ENCODE data around the gene PTS.

DNA sequence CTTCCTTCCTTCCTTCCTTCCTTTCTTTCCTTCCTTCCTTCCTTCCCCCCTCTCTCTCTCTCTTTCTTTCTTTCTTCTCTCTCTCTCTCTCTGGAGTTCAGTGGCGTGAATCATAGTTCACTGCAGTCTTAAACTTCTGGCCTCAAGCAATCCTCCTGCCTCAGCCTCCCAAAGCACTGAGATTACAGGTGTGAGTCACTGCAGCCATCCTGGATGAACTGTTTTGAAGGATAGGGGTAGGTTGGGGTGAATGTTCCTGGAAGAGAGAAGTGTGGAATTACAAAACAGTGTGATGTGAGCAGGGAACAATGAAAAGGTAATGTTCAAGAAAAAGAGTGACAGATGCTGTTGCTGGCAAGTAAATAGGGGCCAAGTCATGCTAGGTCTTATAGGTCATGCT is 46.8 kb downstream of the PTS start:
- TF ChIP-seq ETV6 (IDR thresholded peaks at IDR 0.05; ENCODE audit: borderline replicate concordance in 1 of 2, low read depth in 2 of 2, low read length in 1 of 2) (no peak), ETV6 (CRISPR knock-in tag; IDR thresholded peaks at IDR 0.05; ENCODE audit: borderline replicate concordance) (no peak), TBL1XR1 (IDR thresholded peaks at IDR 0.05; ENCODE audit: low read length in 2 of 2) (no peak), HMG20B (CRISPR knock-in tag; IDR thresholded peaks at IDR 0.05) (no peak), ZNF436 (CRISPR knock-in tag; IDR thresholded peaks at IDR 0.05) (no peak), NCOA4 (IDR thresholded peaks at IDR 0.05; ENCODE audit: partially characterized antibody) (no peak), CBX2 (IDR thresholded peaks at IDR 0.05; ENCODE audit: insufficient read depth, low read length, poor library complexity, severe bottlenecking) (no peak)
- TF ChIP-seq, protein P1, sequence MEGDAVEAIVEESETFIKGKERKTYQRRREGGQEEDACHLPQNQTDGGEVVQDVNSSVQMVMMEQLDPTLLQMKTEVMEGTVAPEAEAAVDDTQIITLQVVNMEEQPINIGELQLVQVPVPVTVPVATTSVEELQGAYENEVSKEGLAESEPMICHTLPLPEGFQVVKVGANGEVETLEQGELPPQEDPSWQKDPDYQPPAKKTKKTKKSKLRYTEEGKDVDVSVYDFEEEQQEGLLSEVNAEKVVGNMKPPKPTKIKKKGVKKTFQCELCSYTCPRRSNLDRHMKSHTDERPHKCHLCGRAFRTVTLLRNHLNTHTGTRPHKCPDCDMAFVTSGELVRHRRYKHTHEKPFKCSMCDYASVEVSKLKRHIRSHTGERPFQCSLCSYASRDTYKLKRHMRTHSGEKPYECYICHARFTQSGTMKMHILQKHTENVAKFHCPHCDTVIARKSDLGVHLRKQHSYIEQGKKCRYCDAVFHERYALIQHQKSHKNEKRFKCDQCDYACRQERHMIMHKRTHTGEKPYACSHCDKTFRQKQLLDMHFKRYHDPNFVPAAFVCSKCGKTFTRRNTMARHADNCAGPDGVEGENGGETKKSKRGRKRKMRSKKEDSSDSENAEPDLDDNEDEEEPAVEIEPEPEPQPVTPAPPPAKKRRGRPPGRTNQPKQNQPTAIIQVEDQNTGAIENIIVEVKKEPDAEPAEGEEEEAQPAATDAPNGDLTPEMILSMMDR (IDR thresholded peaks at IDR 0.05 in 2 of 3, conservative IDR thresholded peaks at IDR 0.05 in 1 of 3; ENCODE audit: insufficient read depth in 2 of 3, low read depth in 1 of 3, low read length in 3 of 3): no peak

All from K562 (cell line).